ENCODE data around the gene ENTPD1.

ENTPD1 gene

GRCh38 chr10:95792874-95793285 is 36.9 kb downstream of the ENTPD1 start:
- peak overlapping the region; percentile 77 to 78 for H3K27ac ChIP-seq
- no peaks in the 10 kb centered on the region for H3K27me3 ChIP-seq
- intact Hi-C loops (cut with DNase I; ENCODE audit: low total_unique reads), result no loop called here
- DNase-seq, result peak; percentile 29 to 58
- peaks cover 0 to 91% (median 40%) of the 10 kb centered on the region in 4 donors for H3K4me1 ChIP-seq
- no peak overlapping the region for H3K4me3 ChIP-seq
- H3K9me3 ChIP-seq, result no peaks in the 10 kb centered on the region
- no peaks in the 10 kb centered on the region for H3K36me3 ChIP-seq
- TF ChIP-seq, protein P1, sequence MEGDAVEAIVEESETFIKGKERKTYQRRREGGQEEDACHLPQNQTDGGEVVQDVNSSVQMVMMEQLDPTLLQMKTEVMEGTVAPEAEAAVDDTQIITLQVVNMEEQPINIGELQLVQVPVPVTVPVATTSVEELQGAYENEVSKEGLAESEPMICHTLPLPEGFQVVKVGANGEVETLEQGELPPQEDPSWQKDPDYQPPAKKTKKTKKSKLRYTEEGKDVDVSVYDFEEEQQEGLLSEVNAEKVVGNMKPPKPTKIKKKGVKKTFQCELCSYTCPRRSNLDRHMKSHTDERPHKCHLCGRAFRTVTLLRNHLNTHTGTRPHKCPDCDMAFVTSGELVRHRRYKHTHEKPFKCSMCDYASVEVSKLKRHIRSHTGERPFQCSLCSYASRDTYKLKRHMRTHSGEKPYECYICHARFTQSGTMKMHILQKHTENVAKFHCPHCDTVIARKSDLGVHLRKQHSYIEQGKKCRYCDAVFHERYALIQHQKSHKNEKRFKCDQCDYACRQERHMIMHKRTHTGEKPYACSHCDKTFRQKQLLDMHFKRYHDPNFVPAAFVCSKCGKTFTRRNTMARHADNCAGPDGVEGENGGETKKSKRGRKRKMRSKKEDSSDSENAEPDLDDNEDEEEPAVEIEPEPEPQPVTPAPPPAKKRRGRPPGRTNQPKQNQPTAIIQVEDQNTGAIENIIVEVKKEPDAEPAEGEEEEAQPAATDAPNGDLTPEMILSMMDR (IDR thresholded peaks at IDR 0.05), result no peak

DNA sequence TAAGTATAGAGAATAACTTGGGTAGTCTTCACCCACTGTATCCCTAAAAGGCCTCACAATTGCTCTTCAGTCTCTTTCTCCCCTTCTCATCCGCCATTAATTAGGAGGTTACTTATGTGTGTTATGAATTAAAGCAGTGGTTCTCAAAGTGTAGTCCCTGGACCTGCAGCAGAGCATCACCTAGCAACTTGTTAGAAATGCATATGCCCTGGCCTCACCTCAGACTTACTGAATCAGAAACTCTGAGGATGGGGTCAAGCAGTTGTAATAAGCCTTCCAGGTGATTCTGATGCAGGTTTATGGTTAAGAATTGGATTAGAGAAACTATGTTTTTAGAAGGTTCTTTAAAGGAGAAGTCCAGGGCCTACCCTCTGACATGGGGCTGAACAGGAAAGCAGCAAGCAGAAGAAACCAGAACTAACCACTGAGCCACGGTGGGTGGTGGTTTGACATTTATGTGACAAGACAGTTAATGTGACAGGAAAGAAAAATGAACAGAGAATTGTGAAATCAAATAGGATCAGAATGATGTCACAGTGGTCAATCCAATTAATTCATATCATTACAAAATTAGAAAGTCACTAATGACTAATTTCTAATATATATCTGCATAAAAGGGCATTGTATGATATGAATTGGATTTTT is 37.6 kb downstream of the ENTPD1 start:
- TF ChIP-seq, protein P1 (IDR thresholded peaks at IDR 0.05), result no peak
- Histone ChIP-seq H3K27ac (peak overlapping the region; percentile 77 to 78), H3K9me3 (no peaks in the 10 kb centered on the region), H3K4me1 (peaks cover 0 to 91% (median 44%) of the 10 kb centered on the region in 4 donors), H3K4me3 (no peak overlapping the region), H3K27me3 (no peaks in the 10 kb centered on the region), H3K36me3 (no peaks in the 10 kb centered on the region)
- peak; percentile 54 to 61 for DNase-seq
- intact Hi-C loops (cut with DNase I; ENCODE audit: low total_unique reads), result no loop called here

DNA sequence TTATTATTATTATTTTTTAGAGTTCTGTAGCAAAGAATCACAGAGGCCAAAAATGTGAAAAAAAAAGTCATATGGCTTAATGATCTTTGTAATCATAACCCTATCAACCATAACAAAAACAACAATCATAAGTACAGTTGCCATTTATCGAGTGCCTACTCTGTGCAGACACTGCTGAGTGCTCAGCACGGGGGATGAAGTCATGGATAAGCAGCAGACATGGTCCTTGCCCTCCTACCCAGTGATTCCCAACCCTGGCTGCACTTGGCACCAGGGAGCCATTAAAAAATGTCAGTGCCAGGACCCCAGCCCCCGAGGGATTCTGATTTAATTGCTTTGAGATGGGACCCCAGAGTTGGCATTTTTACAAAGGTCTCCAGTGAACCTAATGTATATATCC is 38.2 kb downstream of the ENTPD1 start:
- peaks cover 0 to 90% (median 47%) of the 10 kb centered on the region in 4 donors for H3K4me1 ChIP-seq

DNA sequence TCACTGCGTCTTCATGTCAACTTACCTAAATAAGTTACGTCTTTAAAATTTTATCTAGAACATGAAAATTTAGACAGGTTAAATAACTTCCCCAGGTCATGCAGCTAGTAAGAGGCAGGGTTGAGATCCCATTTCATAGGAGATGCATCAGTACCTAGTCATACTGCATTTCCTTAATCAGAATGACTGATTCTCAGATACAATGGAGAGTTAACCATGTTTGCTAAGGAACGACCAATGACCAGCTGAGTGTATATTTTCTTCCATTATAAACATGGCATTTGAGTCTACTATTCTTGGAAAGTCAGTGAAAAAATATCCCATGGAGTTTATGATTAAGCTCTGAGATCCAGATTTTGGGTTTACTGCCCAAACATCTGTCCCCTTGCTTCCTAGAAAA is 39.6 kb downstream of the ENTPD1 start:
- peaks cover 0 to 81% (median 44%) of the 10 kb centered on the region in 4 donors for H3K4me1 ChIP-seq
- TF ChIP-seq, protein P1 (IDR thresholded peaks at IDR 0.05), result no peak
- no peaks in the 10 kb centered on the region for H3K27me3 ChIP-seq
- H3K4me3 ChIP-seq, result no peak overlapping the region
- no peak for DNase-seq
- intact Hi-C loops (cut with DNase I; ENCODE audit: low total_unique reads), result no loop called here
- H3K9me3 ChIP-seq, result no peaks in the 10 kb centered on the region
- peak overlapping the region; percentile 52 to 77 for H3K27ac ChIP-seq
- H3K36me3 ChIP-seq, result no peaks in the 10 kb centered on the region

More for the DNA sequence above, 38.2 kb downstream of the ENTPD1 start:
- intact Hi-C loops (cut with DNase I; ENCODE audit: low total_unique reads), result no loop called here
- no peak overlapping the region for H3K4me3 ChIP-seq
- DNase-seq, result no peak
- no peaks in the 10 kb centered on the region for H3K27me3 ChIP-seq
- peak overlapping the region; percentile 77 to 78 for H3K27ac ChIP-seq
- H3K36me3 ChIP-seq, result no peaks in the 10 kb centered on the region
- H3K9me3 ChIP-seq, result no peaks in the 10 kb centered on the region
- TF ChIP-seq, protein P1 (IDR thresholded peaks at IDR 0.05), result no peak

- peak overlapping the region; percentile 52 to 77 for H3K27ac ChIP-seq
Observed at GRCh38 chr10:95796504-95796903, 40.5 kb downstream of the ENTPD1 start.

More at GRCh38 chr10:95796504-95796903, 40.5 kb downstream of the ENTPD1 start:
- Histone ChIP-seq H3K36me3 (no peaks in the 10 kb centered on the region), H3K9me3 (no peaks in the 10 kb centered on the region), H3K4me1 (peaks cover 0 to 73% (median 41%) of the 10 kb centered on the region in 4 donors), H3K4me3 (no peak overlapping the region), H3K27me3 (no peaks in the 10 kb centered on the region)
- TF ChIP-seq, protein P1 (IDR thresholded peaks at IDR 0.05), result no peak
- intact Hi-C loops (cut with DNase I; ENCODE audit: low total_unique reads), result no loop called here
- no peak for DNase-seq
